Stimulated activated CD4-positive, alpha-beta T cell treated with anti-CD3 and anti-CD28 coated beads, Interleukin-4, amount 100 ng/mL, for 1 hour (primary cell): ENCODE results near the gene DAGLA.

ENCODE experiments used
- DNase-seq: peaks from one replicate; pipeline ENCODE4 v3.0.0-alpha.2; 2020

The DAGLA gene

DNA sequence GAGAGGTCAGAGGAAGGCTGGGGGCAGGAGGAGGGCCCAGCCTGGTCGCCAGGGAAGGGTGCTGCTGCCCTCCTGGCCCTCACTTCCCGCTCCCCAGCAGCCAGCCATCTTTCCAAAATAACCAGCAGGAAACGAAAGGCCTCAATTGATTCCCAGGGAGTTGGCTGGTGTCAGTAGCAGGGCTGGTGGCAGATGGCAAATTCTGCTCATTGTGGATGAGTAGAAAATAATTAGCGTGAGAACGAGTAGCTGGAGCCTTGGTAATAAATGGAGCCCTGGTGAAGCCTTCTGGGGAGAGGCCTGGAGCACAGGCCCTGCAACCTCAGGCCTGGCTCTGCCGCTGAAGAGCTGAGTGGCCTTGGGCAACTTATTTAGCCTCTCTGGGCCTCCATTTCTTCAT, 31.3 kb downstream of the DAGLA start:
- DNase-seq = no peak

DNA sequence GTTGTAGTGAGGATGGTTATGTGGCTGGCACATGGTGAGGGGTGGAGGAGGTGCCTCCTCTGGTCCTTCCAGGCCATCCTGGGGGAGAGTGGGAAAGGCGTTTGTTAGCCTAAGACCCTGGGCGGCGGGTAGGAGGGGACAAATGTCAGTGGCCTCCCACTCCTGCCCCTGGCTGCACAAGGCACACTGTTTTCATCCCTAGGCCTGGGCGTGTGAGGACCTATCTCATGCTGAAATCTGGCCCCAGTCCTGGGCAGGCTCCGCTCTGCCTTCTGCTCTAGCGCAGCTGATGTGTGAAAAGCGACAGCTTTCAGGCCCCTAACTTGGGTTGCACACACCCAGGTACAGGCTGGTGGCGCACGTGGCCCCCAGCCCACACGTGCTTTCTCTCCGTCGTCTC, 32.1 kb downstream of the DAGLA start:
- DNase-seq = no peak

DNA sequence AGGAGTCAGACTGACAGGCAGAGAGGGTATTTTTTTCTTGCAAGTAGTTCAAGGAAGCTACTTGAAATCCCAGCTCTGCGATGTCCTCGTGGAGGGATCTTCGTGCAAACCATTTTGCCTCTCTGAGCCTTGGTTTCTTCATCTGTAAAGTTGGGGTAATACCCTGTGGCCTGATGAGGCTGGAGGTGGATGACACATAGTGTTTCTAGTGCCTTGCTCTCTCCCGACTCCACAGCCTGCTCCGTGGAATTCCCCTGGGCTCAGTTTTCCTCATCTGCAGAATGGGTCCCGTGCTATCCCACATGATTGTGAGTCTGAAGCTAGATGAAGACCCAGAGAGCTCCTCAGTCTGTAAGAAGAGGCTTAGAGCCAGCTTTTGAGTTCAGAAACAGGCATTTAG, 32.7 kb downstream of the DAGLA start:
- DNase-seq = no peak

DNA sequence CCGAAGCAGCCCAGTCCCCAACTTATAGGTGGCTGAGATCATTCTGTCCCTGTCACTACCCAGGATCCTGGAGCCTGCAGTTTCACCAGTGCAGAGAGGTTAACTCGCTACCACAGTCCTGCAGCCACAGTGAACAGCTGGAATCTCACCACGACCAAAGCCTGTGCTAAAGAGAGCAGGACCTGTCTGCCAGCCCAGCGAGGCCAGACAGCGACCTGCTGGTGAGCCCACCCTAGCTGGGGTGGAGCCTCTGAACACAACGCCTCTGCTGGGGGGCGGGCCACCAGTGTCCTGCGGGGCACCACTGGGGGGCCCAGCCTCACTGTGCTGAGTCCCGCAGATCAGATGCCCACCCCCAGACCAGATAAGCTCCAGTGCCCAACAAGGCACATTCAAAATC, 33.3 kb downstream of the DAGLA start:
- no peak for DNase-seq

DNA sequence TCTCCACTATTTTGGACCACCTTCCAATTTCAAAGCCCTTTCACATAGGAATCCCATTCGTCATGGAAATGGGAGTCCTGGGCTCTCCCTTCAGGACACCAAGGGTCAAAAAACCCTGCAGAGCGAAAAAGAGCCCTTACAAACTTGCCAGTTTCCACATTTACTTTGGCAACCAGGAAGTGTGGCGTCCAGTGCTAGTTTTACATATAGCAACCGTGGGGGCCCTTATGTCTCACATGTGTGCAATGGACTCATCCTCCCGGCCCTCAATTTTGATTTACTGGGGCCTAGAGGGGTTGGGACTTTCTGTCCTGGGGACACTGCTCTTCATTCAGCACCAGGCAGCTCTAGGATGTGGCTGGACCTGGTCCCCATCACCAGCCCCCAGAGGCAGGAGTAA, 33.7 kb downstream of the DAGLA start:
- no peak for DNase-seq

DNA sequence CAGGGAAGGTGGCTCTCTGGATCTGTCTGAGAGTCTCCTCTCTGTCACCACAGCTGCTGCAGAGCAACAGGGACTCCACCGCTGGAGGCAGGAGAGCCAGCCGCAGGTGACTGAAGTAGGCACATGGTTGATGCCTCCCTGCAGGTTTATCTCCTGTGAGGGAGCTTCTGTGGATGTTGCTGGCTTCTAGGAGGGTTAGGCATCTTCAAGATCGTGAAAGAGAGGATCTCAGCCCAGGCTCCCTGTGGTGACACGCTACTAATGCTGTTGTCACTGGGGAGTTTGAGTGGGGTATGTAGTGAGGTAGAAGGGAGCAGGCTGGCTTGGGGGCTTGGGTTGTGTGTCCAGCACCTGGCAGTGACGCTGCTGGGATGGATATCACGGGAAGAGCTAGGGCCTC, 34.1 kb downstream of the DAGLA start:
- DNase-seq = no peak

DNA sequence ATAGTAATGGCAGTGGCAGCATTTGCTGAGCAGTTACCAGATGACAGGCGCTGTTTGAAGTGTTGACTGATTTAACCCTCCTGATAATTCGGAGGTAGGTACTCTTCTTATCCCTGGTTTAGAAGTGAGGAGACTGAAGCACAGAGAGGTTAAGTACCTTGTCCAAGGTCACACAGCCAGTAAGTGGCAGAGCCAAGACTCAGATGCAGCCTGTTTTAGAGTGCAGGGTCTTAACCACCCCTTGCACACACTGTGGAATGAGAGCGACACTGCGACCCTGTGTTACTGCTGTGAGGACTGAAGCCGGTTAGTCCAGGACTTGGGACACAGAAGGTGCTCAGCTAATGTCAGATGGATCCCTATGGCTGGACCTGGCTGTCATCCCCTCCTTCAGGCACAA, 34.7 kb downstream of the DAGLA start:
- DNase-seq = no peak

DNA sequence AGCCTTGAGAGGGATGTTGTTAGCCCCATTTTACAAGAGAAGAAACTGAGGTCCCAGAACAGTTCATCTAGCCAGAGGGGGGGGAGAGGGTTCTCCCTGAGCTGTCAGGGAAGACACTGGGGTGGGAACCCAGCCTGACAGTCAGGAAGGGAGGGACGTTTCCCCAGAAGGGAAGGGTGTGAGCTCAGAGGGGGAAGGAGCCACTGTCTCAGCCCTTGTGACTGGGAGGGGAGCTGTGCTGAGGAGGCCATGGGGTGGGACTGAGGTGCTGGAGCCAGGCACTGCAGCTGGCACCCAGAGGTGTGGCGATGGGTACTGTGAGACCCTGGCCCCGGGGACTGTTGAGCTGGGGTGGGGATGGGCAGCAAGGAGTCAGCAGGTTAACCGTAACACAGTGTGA, 35.7 kb downstream of the DAGLA start:
- no peak for DNase-seq

DNA sequence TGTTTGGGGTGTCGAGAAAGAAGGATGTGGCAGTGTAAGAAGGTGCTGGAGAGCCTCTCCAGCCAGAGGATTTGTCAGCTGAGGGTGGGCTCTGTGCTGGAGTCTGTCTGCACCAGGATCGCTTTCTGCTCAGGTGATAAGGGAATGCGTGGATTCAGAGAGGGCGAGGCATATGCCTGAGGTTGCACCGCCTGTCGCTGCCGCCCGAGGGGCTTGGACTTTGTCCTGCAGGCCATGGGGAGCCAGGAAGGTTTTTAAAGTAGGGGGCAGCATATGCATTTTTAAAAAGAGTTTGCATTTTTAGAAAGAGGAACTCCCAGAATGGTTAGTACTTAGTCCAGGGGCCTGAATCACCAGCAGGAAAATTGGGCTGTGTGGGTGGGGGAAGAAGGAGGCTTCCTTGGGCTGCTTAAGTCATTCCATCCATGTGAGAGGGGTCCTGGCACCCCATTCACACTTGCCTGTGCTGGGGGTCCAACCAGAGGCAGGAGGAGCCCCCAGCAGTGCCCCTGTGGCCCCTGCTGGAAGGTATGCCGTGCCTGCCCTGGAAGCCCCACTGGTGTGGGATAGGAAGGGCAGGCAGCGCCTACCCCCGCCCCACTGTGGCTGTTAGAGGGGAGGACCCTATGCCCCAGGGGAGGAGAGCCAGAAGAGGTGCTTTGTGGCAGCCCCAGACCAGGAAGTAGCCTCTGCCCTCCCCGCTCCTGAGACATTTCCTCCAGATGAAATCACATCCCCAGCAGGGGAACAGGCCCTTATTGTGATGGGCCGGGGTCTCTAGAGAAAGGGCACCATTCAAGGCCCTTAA, 36.5 kb downstream of the DAGLA start:
- no peak for DNase-seq

DNA sequence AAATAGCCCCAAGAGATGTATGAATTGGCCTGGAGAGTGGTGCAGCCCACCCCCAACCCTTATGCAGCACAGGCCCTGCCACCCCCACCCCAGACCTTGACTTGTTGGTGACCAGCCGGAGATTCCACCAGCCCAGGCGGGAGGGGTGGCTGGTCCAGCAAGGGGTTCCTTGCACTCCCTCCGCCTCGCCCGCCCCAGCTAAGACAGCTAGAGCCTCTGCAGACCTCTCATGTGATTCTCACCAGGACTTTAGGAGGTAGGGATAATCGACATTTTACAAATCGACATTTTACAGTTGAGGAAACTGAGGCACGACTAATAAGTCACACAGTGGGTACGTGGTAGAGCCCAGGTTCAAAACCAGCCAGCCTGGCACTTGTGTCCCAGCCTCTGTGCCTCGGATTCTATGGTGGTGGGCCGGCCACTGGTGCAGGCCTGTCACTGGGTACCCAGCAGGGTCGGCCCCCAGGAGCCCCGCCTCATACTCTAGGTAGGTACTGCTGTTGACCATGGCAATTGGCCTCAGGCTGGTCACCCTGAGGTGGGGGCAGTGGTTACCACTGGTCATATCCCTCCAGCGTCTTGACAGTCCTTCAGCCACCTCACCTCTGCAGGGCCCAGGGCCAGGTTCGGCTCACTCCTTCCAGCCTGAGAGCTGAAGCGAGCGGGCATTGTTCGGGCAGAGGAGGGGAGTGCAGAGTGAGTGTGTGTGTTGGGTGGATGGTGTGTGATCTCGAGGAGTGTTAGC, 37.3 kb downstream of the DAGLA start:
- no peak for DNase-seq

DNA sequence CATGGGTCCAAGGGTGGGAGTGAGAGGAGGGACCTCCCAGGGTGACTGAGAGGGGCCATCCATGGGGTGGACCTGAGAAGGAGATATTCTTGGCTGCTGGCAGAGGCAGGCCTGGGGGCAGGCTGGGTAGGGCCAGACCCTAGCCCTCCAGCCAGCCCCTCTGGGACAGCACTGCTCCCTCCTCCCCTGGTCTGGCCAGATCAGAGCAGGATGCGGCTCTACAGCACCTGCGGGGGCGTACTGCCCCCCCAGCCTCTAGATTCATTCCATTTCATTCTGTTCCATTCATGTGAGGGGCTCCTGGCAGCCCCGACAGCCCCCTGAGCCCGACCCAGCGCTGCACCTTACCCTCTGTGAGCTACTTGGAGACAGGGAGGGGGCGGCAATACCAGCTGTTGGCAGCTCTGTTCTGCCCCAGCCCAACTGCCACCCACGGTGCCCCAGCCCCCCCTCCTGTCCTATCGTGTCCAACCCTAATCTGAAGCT, 37.9 kb downstream of the DAGLA start:
- DNase-seq = no peak

DNA sequence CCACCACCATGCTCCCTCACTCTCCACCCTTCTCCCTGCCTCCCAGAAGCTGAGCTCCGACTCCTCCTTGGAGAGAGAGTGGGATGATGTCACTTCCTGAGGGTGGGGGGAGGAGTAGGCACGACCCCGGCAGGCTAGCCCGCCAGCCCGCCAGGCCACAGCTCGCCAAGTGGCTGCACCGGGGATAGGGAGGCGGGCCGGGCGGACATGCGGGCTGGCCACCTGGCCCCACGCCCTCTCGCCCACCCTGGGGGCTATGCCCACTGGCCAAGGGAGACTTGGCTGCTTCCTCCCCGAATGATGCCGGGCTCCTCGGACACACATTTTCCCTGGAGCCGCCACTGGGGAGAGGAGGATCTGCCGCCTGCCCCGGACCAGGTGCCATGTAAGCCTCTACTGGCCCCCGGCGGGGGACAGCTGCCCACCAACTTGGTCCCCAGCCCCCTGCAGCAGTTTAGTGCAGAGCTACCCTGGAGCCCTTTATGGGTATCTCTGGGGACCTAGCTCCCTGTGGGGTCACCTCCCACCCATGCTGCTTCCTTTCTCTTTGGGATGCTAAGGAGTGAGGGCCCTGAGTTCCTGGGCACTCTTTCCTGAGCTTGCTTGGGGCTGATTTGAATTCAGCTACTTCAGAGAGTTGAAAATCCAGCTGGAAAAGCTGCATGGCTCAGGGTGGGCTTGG, 38.6 kb downstream of the DAGLA start:
- no peak for DNase-seq

DNA sequence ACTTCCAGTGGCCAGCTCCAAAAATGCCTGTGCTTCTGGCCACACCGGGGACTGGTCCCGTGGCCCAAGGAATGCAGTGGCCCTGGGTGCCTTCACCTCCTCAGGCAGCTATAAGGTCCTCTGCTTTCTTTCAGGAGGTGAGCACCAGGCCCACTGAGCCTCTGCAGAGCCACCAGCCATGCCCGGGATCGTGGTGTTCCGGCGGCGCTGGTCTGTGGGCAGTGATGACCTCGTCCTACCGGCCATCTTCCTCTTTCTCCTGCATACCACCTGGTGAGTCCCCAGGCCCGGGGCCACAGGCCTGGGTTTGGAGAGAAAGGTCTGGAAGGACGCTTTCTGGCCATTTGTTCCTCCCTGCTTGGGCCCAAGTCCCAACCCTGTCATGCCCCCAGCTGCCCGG, 39.8 kb downstream of the DAGLA start:
- no peak for DNase-seq

DNA sequence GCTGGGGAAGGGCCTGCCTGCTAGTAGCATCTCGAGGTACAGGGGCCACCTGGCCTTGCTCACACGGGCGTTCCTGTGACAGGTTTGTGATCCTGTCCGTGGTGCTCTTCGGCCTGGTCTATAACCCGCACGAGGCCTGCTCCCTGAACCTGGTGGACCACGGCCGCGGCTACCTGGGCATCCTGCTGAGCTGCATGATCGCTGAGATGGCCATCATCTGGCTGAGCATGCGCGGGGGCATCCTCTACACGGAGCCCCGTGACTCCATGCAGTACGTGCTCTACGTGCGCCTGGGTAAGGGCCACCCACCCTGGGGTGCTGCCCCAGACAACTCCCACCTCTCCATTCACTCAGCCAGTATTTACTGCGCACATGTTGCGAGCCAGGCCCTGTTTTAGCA, 40.4 kb downstream of the DAGLA start:
- no peak for DNase-seq

DNA sequence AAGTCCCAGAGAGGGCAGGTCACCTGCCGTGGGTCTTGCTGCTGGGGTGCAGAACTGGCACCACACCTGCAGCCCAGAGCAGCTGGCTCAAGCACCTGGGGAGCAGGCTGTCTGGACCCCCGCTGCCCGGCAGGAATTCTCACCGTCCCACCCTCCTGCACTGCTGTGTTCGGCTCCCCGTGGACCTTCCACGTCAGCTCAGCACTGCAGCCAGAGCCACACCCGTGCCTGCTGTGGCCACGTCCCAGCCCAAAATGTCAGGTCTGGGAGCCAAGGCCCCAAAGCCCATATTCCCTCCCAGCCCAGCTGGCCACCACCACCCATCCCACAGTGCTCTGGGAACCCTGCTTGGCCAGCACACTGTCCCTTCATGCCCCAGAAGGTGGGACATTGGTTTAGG, 44.2 kb downstream of the DAGLA start:
- DNase-seq = no peak

DNA sequence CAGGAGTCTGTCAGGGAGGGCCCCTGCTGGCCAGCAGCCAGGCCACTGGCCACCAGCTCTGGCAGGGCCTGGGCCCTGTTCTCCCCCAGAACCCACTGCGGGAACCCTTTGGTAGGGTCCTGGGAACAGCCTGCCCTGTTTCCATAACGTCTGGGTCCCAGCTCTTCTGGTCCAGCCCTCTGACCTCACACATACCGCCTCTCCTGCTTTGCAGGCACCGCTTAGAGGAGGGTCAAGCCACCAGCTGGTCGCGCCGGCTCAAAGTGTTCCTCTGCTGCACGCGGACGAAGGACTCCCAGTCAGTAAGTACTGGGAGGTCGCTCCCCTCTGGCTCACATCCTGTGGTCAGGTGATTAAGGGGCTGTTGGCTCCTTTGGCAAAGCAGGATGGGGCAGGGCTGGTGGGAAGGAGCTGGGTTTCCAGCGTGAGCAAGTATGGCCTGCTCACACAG, 45.6 kb downstream of the DAGLA start:
- no peak for DNase-seq

DNA sequence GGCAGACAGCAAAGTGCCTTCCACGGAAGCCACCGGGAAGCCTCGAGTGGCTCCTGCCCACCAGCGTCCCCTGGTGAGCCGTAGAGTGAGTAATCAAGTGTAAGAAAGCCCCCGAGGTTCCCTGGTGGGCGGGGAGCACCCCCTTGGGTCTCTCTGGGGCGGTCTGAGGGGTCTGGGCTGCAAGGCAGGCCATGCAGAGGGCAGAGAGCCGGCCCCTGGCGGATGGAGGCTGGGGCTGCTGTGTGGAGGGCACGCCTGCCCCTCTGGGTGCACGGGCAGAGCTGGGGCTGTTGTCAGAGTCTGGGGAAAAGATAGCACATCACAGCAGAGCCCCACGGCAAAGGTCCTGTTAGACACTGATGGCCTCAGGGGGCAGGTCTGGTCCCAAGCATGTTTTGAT, 46.6 kb downstream of the DAGLA start:
- no peak for DNase-seq

DNA sequence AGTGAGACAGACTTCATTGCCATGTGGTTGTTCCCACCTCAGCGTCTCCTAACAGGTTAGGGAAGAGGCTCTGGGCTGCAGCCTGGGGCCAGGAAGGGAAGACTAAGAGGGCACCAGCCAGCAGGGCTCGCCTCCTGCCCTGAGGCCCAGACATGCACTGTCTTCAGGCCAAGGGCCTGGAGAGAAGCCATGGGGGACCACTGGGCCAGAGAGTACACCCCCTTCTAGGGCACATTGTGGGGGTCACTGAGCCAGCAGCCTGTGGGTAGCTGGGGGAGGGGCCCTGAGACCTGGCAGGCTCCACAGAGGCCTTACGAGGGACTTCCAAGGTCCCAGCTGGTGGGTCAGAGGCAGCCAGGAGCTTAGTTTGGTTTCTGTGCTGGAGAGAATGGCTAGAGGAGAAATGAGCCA, 47.2 kb downstream of the DAGLA start:
- DNase-seq = no peak

DNA sequence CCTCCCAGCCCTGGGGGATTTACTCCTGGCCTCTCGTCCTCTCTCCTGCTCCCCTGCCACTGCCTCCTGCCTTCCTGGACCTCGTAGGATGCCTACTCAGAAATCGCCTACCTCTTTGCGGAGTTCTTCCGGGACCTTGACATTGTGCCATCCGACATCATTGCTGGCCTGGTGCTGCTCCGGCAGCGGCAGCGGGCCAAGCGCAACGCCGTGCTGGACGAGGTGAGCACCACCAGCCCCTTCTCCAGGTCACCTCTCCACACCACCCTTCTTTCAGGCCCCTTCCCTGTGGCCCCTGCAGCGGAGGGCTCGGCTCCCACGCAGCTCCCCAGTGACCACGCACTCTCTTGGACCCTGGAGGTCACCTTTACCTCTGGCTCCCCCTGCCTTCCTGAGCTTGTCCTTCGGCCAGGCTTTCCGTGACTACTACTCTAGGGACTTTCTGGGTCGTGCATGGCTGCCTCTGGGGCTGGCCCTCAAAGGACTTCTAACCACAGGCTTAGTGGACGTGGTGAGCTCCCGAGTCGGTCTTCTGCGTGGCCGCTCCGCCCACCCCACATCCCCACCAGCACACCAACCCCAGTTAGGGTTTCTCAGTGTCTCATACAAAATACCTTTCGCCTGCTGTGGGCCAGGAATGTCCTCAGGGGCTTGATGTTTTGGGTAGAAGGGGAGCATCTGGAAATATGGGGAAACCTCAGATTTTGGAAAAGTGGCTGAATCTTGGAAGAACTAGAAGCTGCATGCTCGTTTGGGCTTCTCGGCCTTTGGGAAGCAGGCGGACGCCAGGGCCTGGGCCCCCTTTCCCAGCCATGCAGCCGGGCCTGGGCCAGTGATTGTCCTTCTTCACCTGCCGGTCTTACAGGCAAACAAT, 48.1 kb downstream of the DAGLA start:
- no peak for DNase-seq

DNA sequence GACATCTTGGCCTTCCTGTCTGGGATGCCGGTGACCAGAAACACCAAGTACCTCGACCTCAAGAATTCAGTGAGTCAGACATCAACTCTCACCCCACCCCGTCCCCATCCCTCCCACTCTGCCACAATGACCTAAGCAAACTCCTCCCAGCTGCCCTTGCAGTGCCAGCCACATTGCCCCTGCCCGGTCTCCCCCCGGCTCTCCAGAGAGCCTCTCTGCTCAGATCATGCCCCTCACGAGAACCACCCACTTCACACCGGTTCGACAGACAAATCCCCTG, 48.7 kb downstream of the DAGLA start:
- no peak for DNase-seq

DNA sequence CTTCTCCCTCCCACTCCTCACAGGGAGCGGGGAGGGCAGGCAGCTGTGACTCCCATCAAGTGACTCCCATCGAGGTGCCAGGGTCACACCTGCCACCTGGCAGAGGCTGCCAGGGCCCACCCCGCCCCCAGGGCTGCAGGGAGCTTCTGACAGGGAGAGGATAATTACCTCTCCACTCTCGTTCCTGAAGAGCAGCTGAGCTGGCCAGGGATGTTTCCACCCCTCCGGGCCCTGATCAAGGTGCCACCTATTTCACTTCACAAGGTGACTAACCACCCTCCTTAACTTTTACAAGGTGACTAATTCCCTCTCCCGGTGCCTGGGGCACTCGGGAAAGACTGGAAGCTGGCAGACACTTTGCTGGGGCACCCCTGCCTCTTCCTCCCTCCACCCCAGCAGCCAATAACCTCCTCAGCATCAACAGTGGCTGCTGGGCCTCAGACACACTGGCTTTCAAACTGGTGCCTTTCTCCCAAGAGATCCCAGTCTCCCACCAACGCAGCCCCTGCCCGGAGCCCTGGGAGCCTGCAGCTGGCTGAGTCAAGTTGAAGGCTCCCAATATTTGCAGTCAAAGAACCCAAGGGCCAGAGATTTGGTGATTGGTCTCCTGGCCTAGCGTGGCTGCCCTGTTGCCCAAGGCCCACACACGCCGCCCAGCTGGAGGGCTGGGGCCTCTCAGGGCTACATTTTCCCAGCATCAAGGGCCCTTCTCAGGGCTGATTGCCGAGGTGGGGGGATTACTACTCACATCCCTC, 50.2 kb downstream of the DAGLA start:
- no peak for DNase-seq
